HCT116 (cell line): Measurements from ENCODE around the gene CDC42EP3. TPM values are rescaled to one million over a fixed set of nuclear protein-coding genes. Genes with fewer than 3 reads are reported as not detected.

Source experiments
- ATAC-seq: fragments of 200-7000 bp; cut with Tn5 transposase; 2 replicates; pipeline ENCODE4 v1.9.1; 2020; ENCODE audit warnings: mild to moderate bottlenecking, moderate library complexity
- BruUV-seq: library from RNA; stranded (reverse); fragments of 400-500 nt; replicated peaks from 2 replicates; lab custom pipeline; 2021; lab: Mats Ljungman, UMichigan
- CTCF ChIA-PET: fragments of 300-600 bp; sonication (Branson Sonifier 250); formaldehyde crosslinking; loops from one replicate; lab custom pipeline; 2021; ENCODE audit warnings: antibody characterized with exemption; lab: Charles Lee
- POLR2A ChIA-PET: fragments of 300-600, 350-600 bp; sonication (Branson Sonifier 250); formaldehyde crosslinking; loops from one replicate; lab custom pipeline; 2021; ENCODE audit warnings: antibody characterized with exemption; lab: Charles Lee
- RAD21 ChIA-PET, 2 experiments: fragments of 300-600 bp; sonication (Branson Sonifier 250); formaldehyde crosslinking; loops; one replicate each; lab custom pipeline; 2023; ENCODE audit warnings: low total read pairs in 2 of 2; ENCODE audit not compliant: uncharacterized antibody in 2 of 2, unreplicated experiment in 2 of 2, low non-redundant PET in 1 of 2; lab: Charles Lee
- DNase-seq: peaks from one replicate; pipeline ENCODE4 v3.0.0-alpha.2; 2010; ENCODE audit warnings: low read depth, low spot score
- H2AFZ ChIP-seq: fragments of 200-600 bp; shearing (Covaris generic), sonication (generic); 2 replicates; pipeline ENCODE4 v1.6.1; 2017; ENCODE audit warnings: low read depth, mixed run types, mixed read lengths, antibody characterized with exemption, low read length; ENCODE audit not compliant: poor library complexity, severe bottlenecking
- H3K27ac ChIP-seq: 2 replicates; pipeline ENCODE4 v1.5.1; 2012; ENCODE audit warnings: low read depth, low read length
- H3K27me3 ChIP-seq: fragments of 200-600 bp; sonication (generic); 2 replicates; pipeline ENCODE4 v1.6.1; 2016; ENCODE audit warnings: mixed run types, low read length, mixed read lengths; ENCODE audit not compliant: insufficient read depth
- H3K36me3 ChIP-seq, 2 experiments: fragments of 200-500 bp in 1 of 2; fragments of 200-600 bp in 1 of 2; sonication (Bioruptor generic) in 1 of 2; sonication (generic) in 1 of 2; 2 replicates each; pipeline versions ENCODE4 v1.5.1 to v1.6.1; 2014 to 2016; ENCODE audit warnings: low read length in 2 of 2, inconsistent platforms in 1 of 2, mixed read lengths in 1 of 2, mixed run types in 1 of 2; ENCODE audit not compliant: insufficient read depth in 2 of 2, control insufficient read depth in 1 of 2
- H3K4me1 ChIP-seq, 2 experiments: fragments of 200-600 bp in 1 of 2; sonication (generic) in 1 of 2; 2 replicates each; pipeline versions ENCODE4 v1.5.1 to v1.6.1; 2012 to 2017; ENCODE audit warnings: low read length in 2 of 2, inconsistent platforms in 1 of 2, mild to moderate bottlenecking in 1 of 2, mixed read lengths in 1 of 2, mixed run types in 1 of 2, moderate library complexity in 1 of 2; ENCODE audit not compliant: insufficient read depth in 2 of 2, control insufficient read depth in 1 of 2
- H3K4me2 ChIP-seq: fragments of 200-600 bp; sonication (generic); 2 replicates; pipeline ENCODE4 v1.6.1; 2017; ENCODE audit warnings: mixed run types, low read length, mixed read lengths
- H3K4me3 ChIP-seq, 2 experiments: fragments of 200-600 bp in 1 of 2; sonication (generic) in 1 of 2; replicated peaks in 1 of 2; 2 replicates each; pipeline ENCODE4 v1.5.1; 2011 to 2016; ENCODE audit warnings: low read length in 2 of 2, control low read depth in 1 of 2, low read depth in 1 of 2, mild to moderate bottlenecking in 1 of 2, mixed read lengths in 1 of 2, mixed run types in 1 of 2
- H3K79me2 ChIP-seq: fragments of 200-600 bp; sonication (generic); 2 replicates; pipeline ENCODE4 v1.6.1; 2017; ENCODE audit warnings: mild to moderate bottlenecking, mixed run types, low read length, moderate library complexity, mixed read lengths; ENCODE audit not compliant: insufficient read depth
- H3K9ac ChIP-seq: fragments of 200-600 bp; sonication (generic); 2 replicates; pipeline ENCODE4 v1.6.1; 2016; ENCODE audit warnings: low read length, mixed read lengths
- H3K9me2 ChIP-seq: fragments of 200-600 bp; sonication (generic), shearing (Covaris generic); 2 replicates; pipeline ENCODE4 v1.6.1; 2017; ENCODE audit warnings: mixed run types, mild to moderate bottlenecking, moderate library complexity; ENCODE audit not compliant: insufficient read depth
- H3K9me3 ChIP-seq, 2 experiments: fragments of 200-500 bp in 1 of 2; fragments of 200-600 bp in 1 of 2; sonication (Bioruptor generic) in 1 of 2; sonication (generic) in 1 of 2; 2 replicates each; pipeline ENCODE4 v1.6.1; 2014 to 2017; ENCODE audit warnings: low read length in 2 of 2, mixed read lengths in 2 of 2, inconsistent platforms in 1 of 2, low read depth in 1 of 2, mild to moderate bottlenecking in 1 of 2, mixed run types in 1 of 2, moderate library complexity in 1 of 2; ENCODE audit not compliant: control insufficient read depth in 1 of 2, insufficient read depth in 1 of 2
- H4K20me1 ChIP-seq: fragments of 200-600 bp; sonication (generic), shearing (Covaris generic); 2 replicates; pipeline ENCODE4 v1.6.1; 2017; ENCODE audit warnings: mixed run types, mild to moderate bottlenecking, moderate library complexity; ENCODE audit not compliant: insufficient read depth
- ATF3 ChIP-seq: IDR thresholded peaks from 2 replicates; pipeline ENCODE4 v1.6.1; 2012
- EZH2phosphoT487 ChIP-seq: fragments of 200-600 bp; IDR thresholded peaks from 2 replicates; pipeline ENCODE4 v1.6.1; 2018; ENCODE audit warnings: antibody characterized with exemption, borderline replicate concordance
- POLR2A ChIP-seq: IDR thresholded peaks from 2 replicates; pipeline ENCODE4 v1.7.0; 2011; ENCODE audit warnings: borderline replicate concordance; ENCODE audit not compliant: insufficient read depth, insufficient read length; ENCODE audit errors: extremely low read depth
- POLR2AphosphoS5 ChIP-seq: IDR thresholded peaks from 2 replicates; pipeline ENCODE4 v1.6.1; 2011; ENCODE audit warnings: mild to moderate bottlenecking, low read depth, low read length, moderate library complexity
- RAD21 ChIP-seq: IDR thresholded peaks from 2 replicates; pipeline ENCODE4 v1.6.1; 2012; ENCODE audit warnings: low read depth, mild to moderate bottlenecking
- SP1 ChIP-seq: IDR thresholded peaks from 2 replicates; pipeline ENCODE4 v1.6.1; 2012; ENCODE audit warnings: low read depth
- TCF7L2 ChIP-seq: IDR thresholded peaks from 2 replicates; pipeline ENCODE4 v1.7.0; 2011; ENCODE audit warnings: borderline replicate concordance, inconsistent platforms; ENCODE audit not compliant: insufficient read depth, insufficient read length; ENCODE audit errors: extremely low read depth
- ZBTB33 ChIP-seq: IDR thresholded peaks from 2 replicates; pipeline ENCODE4 v1.6.1; 2011; ENCODE audit warnings: mild to moderate bottlenecking, low read length, moderate library complexity; ENCODE audit not compliant: insufficient replicate concordance; ENCODE audit errors: extremely low read depth
- ZFX ChIP-seq: fragments of 450-650 bp; IDR thresholded peaks from 2 replicates; pipeline ENCODE4 v1.6.1; 2017
- intact Hi-C: fragments of 100-400 bp; cut with micrococcal nuclease; formaldehyde crosslinking; loops from 2 replicates; pipeline ENCODE4 v1.10.0; 2022
- total RNA-seq: library from RNA; stranded (reverse); gene quantifications from one replicate; pipeline ENCODE4 v1.2.1, GENCODE V29; 2021; ENCODE audit not compliant: unreplicated experiment

CDC42EP3 gene
- total RNA-seq, 1 experiment from 2014 or later, result 38.2 TPM

- no peaks in the 10 kb centered on the region for H3K79me2 ChIP-seq
- no peaks in the 10 kb centered on the region for H3K36me3 ChIP-seq
- peaks cover 0 to 8% of the 10 kb centered on the region in 2 experiments; a peak in 2 of 4 replicates for H3K4me1 ChIP-seq
- H3K9me3 ChIP-seq, result no peaks in the 10 kb centered on the region
- DNase-seq, result no peak
- TF ChIP-seq ZFX (no peak), TCF7L2 (no peak), ZBTB33 (no peak), RAD21 (no peak), POLR2A (no peak)
- CTCF ChIA-PET, result no interaction called here
- intact Hi-C loops, result no loop called here
- no peak overlapping the region for H3K9ac ChIP-seq
- H3K27me3 ChIP-seq, result no peaks in the 10 kb centered on the region
- BruUV-seq, result no TSS peak
- RAD21 ChIA-PET, result no interaction called here
- no peak overlapping the region for H3K27ac ChIP-seq
- H3K9me2 ChIP-seq, result no peaks in the 10 kb centered on the region
- no peak overlapping the region for H3K4me3 ChIP-seq
- no peak overlapping the region for H3K4me2 ChIP-seq
- no peak for ATAC-seq
- no peak overlapping the region for H2AFZ ChIP-seq
- POLR2A ChIA-PET, result no interaction called here
- H4K20me1 ChIP-seq, result no peaks in the 10 kb centered on the region
Measured at GRCh38 chr2:37629529-37629928, 41.9 kb downstream of the CDC42EP3 start.

GRCh38 chr2:37627710-37628109, 43.7 kb downstream of the CDC42EP3 start:
- no peak for TF ChIP-seq POLR2AphosphoS5
- no peak for TF ChIP-seq EZH2phosphoT487
- TF ChIP-seq ATF3, result no peak
- no peak for TF ChIP-seq SP1
- Histone ChIP-seq H3K27me3 (no peaks in the 10 kb centered on the region), H2AFZ (no peak overlapping the region), H3K36me3 (no peaks in the 10 kb centered on the region), H3K4me3 (no peak overlapping the region), H3K4me1 (peaks cover 0 to 8% of the 10 kb centered on the region in 2 experiments; a peak in 2 of 4 replicates), H3K27ac (no peak overlapping the region), H3K4me2 (no peak overlapping the region), H4K20me1 (no peaks in the 10 kb centered on the region), H3K9me2 (no peaks in the 10 kb centered on the region), H3K9ac (no peak overlapping the region), H3K9me3 (no peaks in the 10 kb centered on the region), H3K79me2 (no peaks in the 10 kb centered on the region)
- ChIA-PET RAD21 (no interaction called here), POLR2A (no interaction called here), CTCF (no interaction called here)
- no TSS peak for BruUV-seq
- DNase-seq (no peak), ATAC-seq (no peak)
- intact Hi-C loops, result no loop called here
